IPS-NIHi7 (cell line): ENCODE measurements around the gene CHMP5.

Experiments
- DNase-seq: peaks from one replicate; pipeline ENCODE4 v3.0.0; 2012; ENCODE audit warnings: mixed read lengths; ENCODE audit errors: extremely low spot score

CHMP5 gene

DNA sequence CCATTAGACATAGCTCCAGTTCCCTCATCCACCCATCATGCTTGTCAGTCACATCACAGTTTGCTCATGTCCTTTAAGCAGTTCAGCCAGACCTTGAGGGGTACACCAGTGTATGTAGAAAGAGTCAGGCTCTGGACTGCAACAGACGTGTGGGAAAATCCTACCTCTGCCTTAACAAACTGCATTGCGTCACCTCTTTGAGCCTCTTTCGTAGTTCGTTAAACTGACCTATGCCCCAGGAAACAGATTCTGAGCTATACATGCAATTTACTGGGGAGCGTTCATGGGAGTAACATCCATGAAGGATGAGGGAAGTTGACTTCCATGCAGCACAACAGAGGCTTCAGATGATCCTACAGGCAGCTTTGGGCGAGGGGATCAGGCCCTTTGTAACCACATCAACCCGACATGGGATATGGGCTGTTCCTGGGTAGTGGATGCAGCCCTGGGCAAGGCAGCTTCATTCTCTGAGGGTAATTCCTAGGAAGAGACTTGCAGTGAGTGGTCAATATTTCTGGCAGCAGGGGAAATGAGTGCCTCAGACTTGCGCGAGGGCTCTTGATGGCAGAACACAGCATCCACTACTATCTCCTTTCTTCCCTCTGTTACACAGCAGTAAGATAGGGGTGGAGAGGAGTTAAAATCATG lies 20.6 kb upstream of the CHMP5 start:
- DNase-seq = no peak

DNA sequence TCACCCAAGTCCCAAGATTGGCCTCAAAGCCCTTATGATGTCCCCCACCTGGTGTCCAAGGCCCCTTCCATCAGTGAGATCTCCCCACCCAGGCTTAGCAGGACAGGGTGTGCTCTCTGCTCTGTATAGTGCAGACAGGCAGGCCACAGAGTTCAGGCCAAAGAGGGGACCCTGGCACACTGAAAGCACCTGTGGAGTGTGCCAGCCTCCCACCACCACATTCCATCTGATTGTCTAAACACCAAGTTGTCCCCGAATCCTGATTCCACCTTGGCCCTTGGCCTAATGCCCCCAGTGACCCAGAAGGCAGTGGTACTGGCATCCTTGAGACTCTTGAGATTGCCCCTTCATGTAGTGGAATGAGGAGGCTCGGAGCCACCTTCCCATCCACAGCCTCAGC lies 19.5 kb upstream of the CHMP5 start:
- DNase-seq = no peak

DNA sequence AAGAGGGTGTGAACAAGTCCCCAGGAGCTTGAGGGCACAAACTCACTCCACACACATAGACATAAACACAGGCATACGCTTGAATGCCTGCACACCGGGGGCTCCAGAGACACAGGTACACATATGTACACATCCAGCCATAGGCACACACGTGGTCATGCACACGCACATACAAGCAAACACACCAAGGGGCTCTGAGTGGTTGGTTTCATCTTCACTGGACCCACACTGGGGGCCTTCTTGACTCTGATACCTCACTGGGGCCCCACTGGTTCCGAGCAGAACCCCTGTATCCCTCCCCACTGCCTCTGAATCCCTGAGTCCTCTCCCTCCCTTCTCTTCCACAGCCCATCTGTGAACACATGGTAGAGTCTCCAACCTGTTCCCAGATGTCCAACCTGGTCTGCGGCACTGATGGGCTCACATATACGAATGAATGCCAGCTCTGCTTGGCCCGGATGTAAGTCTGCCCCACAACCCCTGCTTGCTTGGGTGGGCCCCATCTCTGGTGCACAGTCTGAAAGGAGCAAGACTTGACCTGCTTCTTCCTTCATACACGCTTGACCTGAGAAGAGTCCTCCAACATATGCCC lies 18.5 kb upstream of the CHMP5 start:
- DNase-seq = no peak

DNA sequence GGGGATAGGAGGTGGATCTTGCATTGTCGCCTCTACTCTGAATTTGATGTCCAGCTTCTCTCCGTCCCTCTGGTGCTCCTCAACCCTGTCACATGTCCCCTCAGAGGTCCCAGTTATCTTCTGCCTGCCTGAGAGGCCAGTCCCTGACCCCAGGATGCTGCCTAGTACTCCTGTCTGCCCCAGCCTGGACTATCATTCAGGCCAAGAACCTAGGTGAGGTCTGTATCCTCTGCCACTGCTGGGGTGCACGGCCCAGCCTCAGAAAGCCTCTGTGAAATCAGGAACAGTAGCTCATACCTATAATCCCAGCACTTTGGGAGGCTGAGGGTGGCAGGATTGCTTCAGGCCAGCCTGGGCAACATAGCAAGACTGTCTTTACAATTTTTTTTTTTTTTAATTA lies 16.2 kb upstream of the CHMP5 start:
- no peak for DNase-seq

DNA sequence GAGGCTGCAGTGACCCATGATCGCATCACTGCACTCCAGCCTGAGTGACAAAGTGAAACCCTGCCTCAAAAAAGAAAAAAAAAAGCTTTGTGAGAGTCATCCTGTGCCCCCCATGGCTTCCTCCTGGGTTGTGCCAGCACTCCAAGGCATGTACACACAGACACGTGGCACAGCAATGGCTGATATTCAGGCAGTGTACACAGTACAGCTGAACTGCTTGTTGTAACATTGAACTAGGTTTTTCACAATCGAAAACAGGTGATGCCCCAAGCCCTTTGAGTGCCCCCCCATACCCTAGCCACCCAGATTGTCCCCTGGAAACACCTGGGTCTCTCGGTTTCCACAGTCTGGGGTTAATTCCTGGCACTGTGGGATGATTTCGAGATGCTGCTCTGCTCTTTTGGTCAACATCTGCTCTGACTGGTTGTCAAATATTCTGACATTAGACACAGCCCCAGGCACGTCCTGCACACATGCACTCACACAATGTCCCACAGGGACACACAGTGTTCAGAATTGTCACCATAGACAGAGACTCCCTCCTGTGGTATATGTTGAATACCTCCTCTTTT lies 15.7 kb upstream of the CHMP5 start:
- DNase-seq = no peak

DNA sequence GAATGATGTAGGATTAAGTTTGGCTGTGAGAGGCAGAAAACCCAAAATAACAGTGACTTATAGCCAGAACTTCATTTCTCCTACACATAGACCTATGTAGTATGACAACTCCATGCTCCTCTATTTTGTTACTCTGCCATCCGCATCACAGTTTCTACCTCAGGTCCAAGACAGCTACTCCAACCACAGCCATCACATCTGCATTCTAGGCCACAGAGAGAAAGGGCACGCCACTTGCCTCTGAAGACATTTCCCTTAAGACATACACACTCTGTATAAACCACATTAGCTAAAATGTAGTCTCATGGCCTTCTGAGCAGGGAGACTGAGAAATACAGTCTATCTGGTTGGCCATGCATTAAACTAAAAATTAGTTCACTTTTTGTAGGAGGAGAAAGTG lies 14.9 kb upstream of the CHMP5 start:
- no peak for DNase-seq

DNA sequence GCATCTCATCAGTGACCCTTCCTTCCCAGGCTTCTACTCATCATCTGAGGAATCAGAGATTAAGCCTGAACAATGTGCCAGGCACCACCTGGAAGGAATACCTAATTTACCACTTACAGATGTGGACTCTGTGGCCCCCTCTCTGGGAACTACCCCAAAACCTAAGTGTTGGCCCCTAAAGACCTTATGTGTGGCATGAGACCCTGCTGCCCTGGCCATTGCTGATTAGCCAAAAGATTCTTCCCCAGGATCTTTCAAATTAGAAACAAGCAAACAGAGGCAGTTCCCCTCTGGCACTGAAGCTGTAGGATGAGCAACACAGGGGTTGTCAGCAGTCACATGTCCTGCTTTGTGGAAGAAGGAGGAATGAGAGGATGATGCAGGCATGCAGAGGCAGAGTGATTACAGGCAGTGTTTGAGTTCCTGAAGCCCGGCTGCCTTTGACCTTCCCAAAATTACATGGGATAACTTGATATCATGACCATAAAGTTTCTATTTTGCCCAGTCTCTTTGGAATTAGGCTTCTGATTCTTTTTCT lies 14.3 kb upstream of the CHMP5 start:
- no peak for DNase-seq

DNA sequence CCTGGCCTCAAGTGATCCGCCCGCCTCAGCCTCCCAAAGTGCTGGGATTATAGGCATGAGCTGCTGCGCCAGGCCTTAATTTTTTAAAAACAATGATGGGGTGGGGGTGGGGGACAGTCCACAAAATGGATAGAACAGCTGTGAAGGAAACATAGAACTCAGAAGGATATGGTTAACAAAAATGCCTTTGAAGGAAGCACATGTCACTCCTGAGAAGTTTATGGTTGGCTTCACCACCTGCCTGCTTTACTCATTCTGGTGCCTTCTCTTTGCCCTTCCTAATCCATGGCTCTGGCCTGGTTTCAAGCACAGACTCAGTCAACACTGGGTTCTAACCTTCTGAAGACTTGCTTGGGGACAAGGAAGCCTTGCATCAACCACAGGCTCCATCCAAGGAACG lies 10.6 kb upstream of the CHMP5 start:
- no peak for DNase-seq

DNA sequence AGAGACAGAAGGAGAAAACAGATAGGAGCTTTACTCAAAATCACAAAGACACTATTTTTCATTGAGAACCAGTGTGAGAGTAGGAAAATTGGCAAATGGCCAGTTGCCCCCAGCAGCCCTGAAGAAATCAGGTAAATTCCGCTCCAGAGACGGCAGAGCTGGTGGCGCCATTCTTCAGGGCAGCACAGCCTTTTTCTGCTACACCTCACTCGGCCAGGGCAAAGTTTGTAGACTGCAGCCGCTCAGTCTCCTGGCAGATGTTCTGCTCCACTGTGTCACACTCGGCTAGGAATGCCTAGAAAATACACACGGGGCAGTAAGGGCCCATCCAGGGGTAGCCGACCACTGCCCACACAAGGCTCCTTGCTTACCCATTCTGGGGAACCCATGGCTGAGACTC lies 9.8 kb upstream of the CHMP5 start:
- no peak for DNase-seq

DNA sequence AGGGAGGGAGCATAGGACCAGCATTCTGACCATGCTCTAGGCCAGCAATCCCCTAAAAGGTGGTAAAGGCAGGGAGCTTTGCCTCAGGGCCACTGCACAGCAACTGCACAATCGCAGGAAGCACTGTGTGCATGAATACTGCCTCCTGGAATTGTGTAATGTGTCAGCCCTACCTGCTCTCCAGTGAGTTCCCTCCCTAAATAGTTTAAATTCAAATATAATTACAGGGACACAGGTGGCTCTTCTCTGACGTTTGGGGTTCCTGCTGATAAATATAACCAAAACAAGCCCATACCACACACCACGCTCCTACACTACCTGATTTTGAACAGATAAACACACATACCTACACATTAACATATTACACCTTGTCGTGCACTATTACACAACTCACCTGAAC lies 9.4 kb upstream of the CHMP5 start:
- no peak for DNase-seq

DNA sequence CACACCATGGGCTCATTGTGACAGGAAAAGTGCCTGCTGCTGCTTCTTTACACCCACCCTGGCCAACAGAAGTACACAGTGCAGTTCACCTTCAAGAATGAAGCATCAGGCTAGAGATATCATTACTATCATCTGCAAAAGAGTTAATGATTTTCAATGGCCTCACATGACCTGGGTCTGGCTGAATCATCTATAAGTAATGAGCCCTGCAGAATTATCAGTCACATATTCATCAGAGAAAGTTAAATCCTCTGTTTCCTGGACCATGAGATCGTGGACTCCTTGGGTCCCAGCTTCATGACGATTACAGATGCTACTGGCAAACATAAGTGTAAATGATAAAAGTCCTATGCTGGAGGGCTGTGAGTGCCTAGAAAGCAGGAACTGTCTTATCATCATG lies 8.6 kb upstream of the CHMP5 start:
- no peak for DNase-seq

DNA sequence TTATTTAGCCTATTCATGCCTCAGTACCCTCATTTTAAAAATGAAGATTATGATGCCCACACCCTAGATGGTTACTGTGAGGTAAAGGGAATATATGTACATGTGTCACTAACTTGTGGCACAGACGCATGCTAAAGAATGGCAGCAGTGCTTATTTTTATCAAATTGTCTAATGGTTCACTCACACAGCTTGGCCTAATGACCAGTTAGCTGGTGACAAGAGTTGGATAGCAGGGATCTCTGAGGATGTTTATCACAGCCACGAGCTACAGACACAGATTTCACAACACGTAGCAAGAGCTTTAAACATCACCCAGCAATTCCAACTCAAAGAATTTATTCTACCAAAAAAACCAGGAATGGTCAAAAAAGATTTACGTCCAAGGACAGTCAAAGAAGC lies 7.6 kb upstream of the CHMP5 start:
- DNase-seq = no peak

DNA sequence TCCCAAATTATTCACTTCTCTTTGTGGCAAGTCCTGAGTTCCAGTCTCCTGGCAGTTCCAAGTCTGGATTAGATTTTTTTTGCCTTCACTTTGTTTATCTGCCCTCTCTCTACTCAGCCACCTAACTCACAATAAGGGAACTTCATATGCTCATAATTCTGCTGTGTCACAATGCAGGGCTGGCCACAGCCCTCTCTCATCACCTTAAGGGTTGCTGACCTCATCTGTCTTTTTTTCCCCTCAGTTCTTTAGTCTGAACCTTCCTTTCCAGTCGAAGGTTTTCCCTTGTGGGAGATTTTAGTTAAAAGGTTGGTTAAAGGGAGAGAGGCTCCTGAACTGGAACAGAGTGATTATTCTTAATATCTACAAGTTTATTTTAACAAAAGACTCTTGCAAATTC lies 4.5 kb upstream of the CHMP5 start:
- DNase-seq = no peak

DNA sequence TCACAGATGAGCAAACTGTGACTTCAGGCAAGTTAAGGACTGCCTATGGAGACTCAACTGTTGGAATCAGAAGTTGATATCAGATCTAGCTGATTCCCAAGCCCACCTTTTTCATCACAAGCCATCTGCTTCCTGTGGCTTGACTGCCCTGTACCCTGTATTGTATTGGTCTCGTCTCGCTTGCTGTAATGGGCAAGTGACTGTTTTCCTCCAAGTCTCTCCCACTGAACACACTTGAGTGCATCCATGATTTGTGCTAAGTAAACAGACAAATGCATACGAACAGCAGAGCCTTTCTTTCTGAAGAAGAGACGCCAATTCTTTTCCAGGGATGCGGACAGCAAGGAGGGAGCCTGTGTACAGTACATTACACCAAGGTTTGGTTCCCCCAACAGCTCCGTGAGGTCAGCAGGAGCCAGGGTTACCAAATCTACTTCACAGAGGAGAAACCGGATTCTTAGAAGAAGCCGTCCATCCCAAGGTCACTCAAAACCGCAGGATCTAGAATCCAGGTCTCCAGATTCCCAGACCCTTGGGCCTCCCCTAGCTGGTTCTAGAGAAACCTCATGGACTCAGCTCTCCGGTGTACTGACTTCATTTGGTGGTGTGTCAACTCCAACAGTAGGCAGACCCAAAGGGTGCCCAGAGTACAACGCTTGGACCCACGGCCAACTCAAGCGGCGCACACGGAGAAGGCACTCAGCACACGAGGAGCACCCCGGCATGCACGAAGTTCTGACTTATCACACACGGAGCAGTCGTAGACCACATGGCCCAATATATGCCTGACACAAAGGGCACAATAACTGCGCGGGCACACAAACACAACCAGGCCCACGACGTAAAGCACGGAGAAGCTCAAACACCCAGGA lies 1.5 kb upstream of the CHMP5 start:
- no peak for DNase-seq

DNA sequence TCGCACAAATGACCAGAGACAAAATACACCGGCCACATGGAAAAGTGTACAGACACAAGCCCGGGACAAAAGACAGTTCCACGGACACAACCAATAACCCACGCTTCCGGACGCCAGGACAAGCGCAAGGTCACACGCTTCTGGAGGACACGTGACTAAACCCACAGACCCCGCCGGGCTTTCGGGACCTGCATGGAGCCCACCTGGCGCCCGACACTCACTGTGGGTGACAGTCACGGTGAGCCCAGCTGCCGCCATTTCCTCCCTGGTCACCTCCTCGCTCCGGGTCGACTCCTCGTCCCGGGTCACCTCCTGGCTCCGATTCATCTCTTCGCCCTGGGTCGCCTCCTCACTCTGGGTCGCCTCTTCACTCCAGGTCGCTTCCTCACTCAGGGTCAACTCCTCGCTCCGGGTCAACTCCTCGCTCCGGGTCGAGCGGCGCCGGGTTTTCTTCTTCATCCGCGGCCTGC lies 811 bp upstream of the CHMP5 start:
- DNase-seq = no peak

DNA sequence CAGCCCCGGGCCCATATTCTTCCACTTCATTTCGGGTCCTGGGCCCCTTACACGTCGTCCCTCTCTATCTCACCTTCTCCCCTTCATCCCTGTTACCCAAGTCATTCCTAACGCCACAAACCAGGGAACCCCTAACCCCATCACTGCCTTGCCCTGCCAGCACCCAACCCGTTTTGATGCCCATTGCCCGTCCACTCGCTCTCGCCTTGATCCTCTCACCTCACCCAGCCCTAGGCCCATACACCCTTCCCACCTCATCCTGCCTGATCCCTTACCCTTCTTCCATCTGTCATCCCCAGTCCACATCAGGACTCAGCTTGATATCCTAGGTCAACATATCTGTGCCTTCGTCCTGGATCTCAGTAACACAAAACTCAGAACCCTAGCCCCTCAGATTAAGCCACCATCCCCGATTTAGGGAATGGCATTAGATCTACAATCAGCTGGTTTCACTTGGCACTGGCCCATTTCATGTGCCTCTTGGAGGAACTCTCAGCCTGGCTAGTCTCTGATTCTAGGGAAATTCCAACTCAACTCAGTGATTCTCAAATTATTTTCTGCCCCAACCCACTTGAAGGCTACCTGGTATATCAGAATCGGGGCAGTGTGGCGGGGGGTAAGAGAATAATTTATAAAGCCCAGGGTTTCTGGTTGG lies 489 bp downstream of the CHMP5 start:
- no peak for DNase-seq

DNA sequence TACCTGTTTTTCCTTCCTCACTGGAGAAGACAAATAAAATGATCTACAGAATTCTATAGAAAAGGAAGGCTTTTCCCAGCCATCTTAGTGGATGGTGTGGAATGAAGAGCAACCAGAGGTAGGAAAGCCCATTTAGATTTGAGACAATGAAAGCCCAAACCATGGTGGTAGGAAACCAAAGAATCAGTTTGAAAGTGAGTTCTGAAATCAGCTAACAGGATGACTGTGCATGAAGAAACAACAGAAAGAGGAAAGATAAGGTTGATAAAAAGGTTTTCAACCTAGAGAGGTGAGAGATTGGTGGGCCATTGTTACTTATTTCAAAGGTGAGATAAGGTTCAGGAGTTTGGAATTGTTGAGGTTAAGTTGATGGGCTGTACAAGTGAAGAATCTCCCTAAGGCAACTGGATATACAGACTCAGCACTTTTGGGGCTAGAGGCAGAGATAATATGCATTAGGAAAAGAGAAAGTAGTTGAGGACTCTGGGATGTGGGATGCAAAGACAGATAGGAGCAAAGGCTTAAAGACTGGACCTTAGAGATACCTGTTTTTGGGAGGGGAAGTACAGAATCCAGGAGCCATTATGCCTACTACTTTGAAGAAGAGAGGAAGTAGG lies 2.4 kb downstream of the CHMP5 start:
- no peak for DNase-seq

DNA sequence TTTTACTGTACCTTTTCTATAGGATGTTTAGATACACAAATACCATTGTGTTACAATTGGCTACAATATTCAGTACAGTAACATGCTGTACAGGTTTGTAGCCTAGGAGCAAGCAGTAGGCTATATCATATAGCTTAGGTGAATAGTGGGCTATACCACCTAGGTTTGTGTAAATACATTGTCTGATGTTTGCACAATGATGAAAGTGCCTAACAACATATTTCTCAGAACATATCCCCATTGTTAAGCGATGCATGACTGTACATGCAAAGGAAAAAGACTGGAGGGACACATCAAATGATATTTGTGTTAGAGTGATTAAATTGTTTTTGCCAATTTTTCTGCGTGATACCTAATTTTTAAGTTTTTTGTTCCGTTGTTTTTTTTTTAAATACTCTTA lies 5.3 kb downstream of the CHMP5 start:
- DNase-seq = no peak

DNA sequence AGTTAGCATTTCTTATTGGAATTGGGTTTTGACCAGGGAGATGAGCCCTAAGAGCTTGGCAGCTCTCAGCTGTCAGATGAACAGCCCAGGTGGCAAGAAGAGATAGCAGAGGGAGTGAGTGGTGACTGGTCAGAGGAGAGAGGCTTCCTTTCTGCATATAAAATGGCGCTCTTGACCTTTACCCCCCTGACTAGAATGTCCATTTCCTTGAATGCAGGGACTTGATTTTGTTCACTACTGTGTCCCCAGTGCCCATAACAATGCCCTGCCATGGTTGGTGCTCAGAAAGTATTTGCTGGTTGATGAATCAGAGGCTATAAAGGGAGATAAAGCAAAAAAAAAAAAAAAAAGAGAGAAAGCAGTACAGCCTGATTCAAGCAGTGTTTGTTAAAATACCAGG lies 7.2 kb downstream of the CHMP5 start:
- no peak for DNase-seq

DNA sequence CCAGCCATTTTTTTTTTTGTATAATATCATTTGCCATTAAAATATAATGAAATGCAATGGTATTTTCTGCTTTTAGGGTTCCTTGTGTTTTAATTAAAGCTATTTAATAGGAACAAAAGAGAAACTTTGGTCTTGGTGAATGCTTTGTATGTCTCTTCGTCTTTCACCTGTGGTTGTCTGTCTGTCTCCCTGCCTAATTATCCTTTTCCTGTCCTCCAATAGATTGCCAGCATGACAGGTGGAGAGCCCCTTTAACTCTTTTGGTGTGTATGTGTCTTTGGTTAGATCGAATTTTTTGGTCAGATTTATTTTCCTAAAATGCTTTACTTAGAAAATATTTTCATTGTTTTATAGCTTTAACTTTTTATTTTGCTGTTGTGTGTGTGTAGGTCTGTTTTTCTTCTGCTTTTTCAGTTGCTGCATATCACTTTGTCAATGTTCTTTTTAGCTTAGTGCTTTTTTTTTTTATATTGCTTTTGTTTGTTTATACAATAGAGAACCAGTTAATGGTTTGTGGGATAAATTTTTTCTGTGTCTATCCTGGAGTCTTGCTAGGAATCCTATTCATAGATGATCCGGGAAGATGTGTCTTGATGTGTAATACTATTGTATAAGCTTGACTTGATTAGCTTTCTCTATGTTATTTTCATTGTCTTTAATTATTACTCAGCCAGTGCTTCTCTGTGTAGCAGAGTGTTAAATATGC lies 8.6 kb downstream of the CHMP5 start:
- no peak for DNase-seq

DNA sequence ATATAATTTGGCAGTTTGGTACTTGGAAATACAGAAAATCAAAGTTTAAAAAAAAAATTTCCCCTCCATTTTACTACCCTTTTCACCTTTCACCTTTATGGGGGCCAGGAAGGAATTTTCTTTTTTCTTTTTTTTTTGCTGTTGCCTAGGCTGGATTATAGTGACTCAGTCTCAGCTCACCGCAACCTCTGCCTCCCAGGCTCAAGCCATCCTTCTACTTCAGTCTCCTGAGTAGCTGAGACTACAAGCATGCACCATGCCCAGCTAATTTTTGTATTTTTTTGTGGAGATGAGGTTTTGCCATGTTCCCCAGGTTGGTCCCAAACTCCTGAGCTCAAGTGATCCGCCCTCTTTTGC lies 9.1 kb downstream of the CHMP5 start:
- DNase-seq = no peak
